ENCODE measurements around the gene PPM1F.
"Not testable (repeated sequence)": the region's sequence is repeated elsewhere in the genome, so short reads cannot be mapped to it uniquely, and the experiment has no call there.

The PPM1F gene

GRCh38 chr22:21904250-21904789 lies 48.3 kb downstream of the PPM1F start:
- no peak for TF ChIP-seq CTCF (IDR thresholded peaks at IDR 0.05; ENCODE audit: low read depth, low read length)
- DNase-seq (ENCODE audit: extremely low read depth, low read depth): no peak

DNA sequence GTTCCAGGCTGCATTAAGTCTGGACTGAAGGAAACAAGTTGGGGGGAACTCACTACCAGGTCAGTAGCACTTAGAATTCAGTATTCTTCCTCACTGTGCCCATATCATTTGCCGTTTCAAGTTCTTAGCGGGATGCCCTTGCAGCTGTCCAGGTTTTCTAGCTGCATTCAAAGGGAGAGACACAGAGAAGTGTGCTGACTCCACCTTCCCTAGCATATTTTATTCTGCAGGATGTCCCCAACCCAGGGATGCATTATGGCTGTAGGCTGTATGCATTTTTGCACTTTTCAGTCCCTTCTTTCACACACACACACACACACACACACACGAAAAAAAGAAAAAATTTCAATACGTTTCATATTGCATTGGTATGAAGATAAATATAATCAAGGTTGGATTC lies 49.4 kb downstream of the PPM1F start:
- no peak for TF ChIP-seq CTCF (IDR thresholded peaks at IDR 0.05; ENCODE audit: low read depth, low read length)
- DNase-seq (ENCODE audit: extremely low read depth, low read depth): no peak

- no peak for TF ChIP-seq CTCF (IDR thresholded peaks at IDR 0.05; ENCODE audit: low read depth, low read length)
- no peak for DNase-seq (ENCODE audit: extremely low read depth, low read depth)
These were observed 50.2 kb downstream of the PPM1F start for GRCh38 chr22:21902296-21903087.

DNA sequence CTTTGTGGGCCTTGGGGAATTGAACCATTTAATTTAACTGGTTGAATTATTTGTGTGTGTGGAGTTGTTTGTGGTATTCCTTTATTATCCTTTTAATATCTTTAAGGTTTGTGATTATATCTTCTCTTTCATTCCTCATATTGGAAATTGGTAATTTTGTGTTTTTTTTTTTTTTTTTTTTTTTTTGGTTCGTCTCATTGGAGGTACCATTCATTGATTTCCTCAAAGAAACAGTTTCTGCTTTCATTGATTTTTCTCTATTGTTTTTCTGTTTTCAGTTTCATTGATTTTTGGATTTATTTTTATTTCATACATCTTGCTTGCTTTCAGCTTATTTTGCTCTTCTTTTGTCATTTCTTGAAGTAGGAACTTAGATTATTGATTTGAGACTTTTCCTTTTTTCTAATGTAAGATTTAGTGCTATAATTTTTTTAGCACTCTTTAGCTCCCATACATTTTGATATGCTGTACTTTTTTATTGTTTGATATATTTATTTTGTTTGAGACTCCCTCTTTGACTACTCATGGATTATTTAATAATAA lies 54.2 kb downstream of the PPM1F start:
- no peak for TF ChIP-seq CTCF (IDR thresholded peaks at IDR 0.05; ENCODE audit: low read depth, low read length)
- DNase-seq (ENCODE audit: extremely low read depth, low read depth): no peak

- no peak for TF ChIP-seq CTCF (IDR thresholded peaks at IDR 0.05; ENCODE audit: low read depth, low read length)
- no peak for DNase-seq (ENCODE audit: extremely low read depth, low read depth)
These were observed 55.6 kb downstream of the PPM1F start for GRCh38 chr22:21896951-21897513.

GRCh38 chr22:21896275-21896674 lies 56.4 kb downstream of the PPM1F start:
- not testable (repeated sequence) for DNase-seq (ENCODE audit: extremely low read depth, low read depth)

- no peak for DNase-seq (ENCODE audit: extremely low read depth, low read depth)
- TF ChIP-seq CTCF (IDR thresholded peaks at IDR 0.05; ENCODE audit: low read depth, low read length): no peak
These were observed 57.8 kb downstream of the PPM1F start for GRCh38 chr22:21894799-21895198.

Measured in AG09319 (cell line).